ENCODE measurements around the gene PHF20.
"Not testable (repeated sequence)": the region's sequence is repeated elsewhere in the genome, so short reads cannot be mapped to it uniquely, and the experiment has no call there.

GRCh38 chr20:35761548-35761947 lies 10.3 kb upstream of the PHF20 start:
- TF ChIP-seq EZH2 (IDR thresholded peaks at IDR 0.05; ENCODE audit: insufficient read depth, poor library complexity, severe bottlenecking); EZH2phosphoT487 (IDR thresholded peaks at IDR 0.05; ENCODE audit: insufficient read depth, low read depth): not testable (repeated sequence)
